HEK293 (cell line): ENCODE measurements around the gene CSNK1A1.
"Not testable (repeated sequence)": the region's sequence is repeated elsewhere in the genome, so short reads cannot be mapped to it uniquely, and the experiment has no call there.

ENCODE experiments used
- CTCF ChIP-seq: fragments of 450-650 bp; formaldehyde crosslinking; IDR thresholded peaks from 2 replicates; pipeline ENCODE4 v1.5.1; 2016; ENCODE audit warnings: missing biosample characterization, missing genetic modification characterization
- ZNF513 ChIP-seq: fragments of 450-650 bp; IDR thresholded peaks from 2 replicates; pipeline ENCODE4 v1.5.1; 2018; ENCODE audit warnings: missing biosample characterization, missing genetic modification characterization
- ZNF580 ChIP-seq: fragments of 450-650 bp; formaldehyde crosslinking; IDR thresholded peaks from 2 replicates; pipeline ENCODE4 v1.5.1; 2016; ENCODE audit warnings: missing biosample characterization, missing genetic modification characterization
- ZNF776 ChIP-seq: fragments of 450-650 bp; formaldehyde crosslinking; IDR thresholded peaks from 2 replicates; pipeline ENCODE4 v1.5.0; 2017; ENCODE audit warnings: missing biosample characterization, missing genetic modification characterization, borderline replicate concordance
- TF ChIP-seq, protein P1 (sequence below): fragments of 450-650 bp; formaldehyde crosslinking; IDR thresholded peaks from 2 replicates; pipeline ENCODE4 v1.5.1; 2016; ENCODE audit warnings: missing biosample characterization, missing genetic modification characterization
- TF ChIP-seq, protein P2 (sequence below): fragments of 450-650 bp; formaldehyde crosslinking; IDR thresholded peaks from 2 replicates; pipeline ENCODE4 v1.5.1; 2016; ENCODE audit warnings: missing biosample characterization, missing genetic modification characterization

DNA sequence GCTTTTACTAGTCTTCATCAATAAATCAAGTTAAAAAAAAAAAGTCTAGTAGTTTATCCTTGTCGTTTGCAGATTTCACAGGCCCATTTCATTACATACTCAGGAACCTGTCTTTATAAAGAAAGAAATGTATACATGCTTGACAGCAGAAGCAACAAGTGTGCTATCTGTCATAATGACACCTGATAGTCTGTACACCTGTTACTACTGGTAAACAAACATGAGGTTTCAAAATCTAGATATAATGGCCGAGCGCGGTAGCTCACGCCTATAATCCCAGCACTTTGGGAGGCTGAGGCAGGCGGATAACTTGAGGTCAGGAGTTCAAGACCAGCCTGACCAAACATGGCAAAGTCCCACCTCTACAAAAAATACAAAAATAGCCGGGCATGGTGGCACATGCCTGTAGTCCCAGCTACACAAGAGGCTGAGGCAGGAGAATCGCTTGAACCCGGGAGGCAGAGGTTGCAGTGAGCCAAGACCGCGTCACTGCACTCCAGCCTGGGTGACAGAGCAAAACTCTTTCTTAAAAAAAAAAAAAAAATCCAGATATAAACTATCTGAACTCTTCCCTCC lies 37.8 kb downstream of the CSNK1A1 start:
- TF ChIP-seq ZNF580 (tag by site-specific recombination); ZNF776 (tag by site-specific recombination); CTCF; ZNF513: not testable (repeated sequence)
- TF ChIP-seq, protein P1, sequence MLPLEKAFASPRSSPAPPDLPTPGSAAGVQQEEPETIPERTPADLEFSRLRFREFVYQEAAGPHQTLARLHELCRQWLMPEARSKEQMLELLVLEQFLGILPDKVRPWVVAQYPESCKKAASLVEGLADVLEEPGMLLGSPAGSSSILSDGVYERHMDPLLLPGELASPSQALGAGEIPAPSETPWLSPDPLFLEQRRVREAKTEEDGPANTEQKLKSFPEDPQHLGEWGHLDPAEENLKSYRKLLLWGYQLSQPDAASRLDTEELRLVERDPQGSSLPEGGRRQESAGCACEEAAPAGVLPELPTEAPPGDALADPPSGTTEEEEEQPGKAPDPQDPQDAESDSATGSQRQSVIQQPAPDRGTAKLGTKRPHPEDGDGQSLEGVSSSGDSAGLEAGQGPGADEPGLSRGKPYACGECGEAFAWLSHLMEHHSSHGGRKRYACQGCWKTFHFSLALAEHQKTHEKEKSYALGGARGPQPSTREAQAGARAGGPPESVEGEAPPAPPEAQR: not testable (repeated sequence)
- TF ChIP-seq, protein P2, sequence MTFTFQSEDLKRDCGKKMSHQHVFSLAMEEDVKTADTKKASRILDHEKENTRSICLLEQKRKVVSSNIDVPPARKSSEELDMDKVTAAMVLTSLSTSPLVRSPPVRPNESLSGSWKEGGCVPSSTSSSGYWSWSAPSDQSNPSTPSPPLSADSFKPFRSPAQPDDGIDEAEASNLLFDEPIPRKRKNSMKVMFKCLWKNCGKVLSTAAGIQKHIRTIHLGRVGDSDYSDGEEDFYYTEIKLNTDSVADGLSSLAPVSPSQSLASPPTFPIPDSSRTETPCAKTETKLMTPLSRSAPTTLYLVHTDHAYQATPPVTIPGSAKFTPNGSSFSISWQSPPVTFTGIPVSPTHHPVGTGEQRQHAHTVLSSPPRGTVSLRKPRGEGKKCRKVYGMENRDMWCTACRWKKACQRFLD: not testable (repeated sequence)
